SK-N-MC (cell line): Measurements from ENCODE around the gene CDH23.

Experiments used
- EZH2 ChIP-seq: fragments of 200-600 bp; sonication (generic); IDR thresholded peaks from one replicate; pipeline ENCODE4 v1.6.1; 2017; ENCODE audit warnings: antibody characterized with exemption
- POLR2AphosphoS5 ChIP-seq: IDR thresholded peaks from 2 replicates; pipeline ENCODE4 v1.6.1; 2012; ENCODE audit warnings: mild to moderate bottlenecking, low read depth, low read length, borderline replicate concordance

DNA sequence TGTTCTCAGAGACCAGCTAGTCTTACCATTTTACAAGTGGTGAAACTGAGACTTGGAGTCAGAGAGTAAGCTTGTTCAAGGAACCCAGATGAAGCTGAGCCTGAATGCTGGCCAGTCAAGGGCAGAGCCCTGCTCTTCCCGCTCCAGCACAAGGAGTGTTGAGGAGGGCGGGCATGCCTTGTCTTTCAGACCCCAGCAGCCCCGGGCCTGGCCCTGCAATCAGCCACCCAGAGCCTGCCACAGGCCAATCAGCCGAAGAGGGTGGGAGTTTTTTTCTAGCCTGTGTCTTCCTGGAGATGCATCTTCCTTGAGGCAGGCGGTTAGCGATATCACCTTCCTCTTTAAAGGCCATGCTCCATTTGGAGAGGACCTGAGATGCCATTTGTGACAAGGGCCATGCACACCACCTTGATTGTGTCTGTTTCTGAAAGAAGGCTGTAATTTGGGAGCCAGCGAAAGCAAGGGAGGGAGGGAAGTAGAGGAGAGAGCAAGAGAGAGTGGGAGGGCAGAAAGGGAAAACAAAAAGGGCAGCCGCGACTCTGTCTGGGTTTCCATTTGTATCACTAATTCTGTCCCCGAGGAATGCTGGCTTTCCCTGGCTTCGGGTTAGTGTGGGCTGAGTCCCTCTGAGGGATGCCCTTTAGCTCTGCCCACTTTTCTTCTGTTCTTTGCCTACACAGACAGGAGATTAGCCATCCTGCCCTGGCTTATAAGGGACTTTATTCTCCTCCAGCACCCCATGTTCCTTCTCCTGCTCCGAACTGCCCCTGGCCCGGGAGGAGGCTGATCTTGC, 8.0 kb downstream of the CDH23 start:
- TF ChIP-seq EZH2 (no peak), POLR2AphosphoS5 (no peak)
